GM18951 (cell line): Measurements from ENCODE around the gene MICAL3.

ENCODE experiments used
- POLR2A ChIP-seq: IDR thresholded peaks from 4 replicates; pipeline ENCODE4 v1.6.1; 2011; ENCODE audit warnings: mild to moderate bottlenecking; ENCODE audit not compliant: insufficient read length, insufficient read depth; ENCODE audit errors: extremely low read depth
- in situ Hi-C: fragments of 300-500 bp; cut with MboI; formaldehyde crosslinking; loops from one replicate; pipeline ENCODE4 v1.12.0; 2022; ENCODE audit warnings: low sequenced_read_pairs, mixed read lengths, inconsistent platforms; ENCODE audit not compliant: unreplicated experiment

Gene MICAL3

DNA sequence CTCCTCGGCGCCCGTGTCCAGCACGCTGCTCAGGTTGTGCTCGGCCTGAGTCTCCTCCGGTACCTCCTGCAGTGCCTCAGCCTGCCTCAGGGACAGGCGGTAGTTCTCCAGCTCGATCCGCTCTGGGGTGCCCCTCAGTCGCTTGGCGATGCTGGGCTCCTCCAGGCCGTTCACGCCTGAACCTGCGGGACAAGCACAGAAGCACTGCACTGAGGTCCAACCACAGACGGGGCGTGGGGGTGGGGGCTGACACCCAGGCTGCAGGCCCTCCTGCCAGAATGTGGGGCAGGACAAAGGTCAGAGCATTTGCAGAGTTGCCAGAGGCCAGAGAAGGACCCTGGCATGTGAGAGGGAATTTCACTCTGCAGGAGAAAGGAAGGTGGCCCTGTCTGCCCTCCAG is 182.5 kb downstream of the MICAL3 start:
- in situ Hi-C loops = no loop called here
- TF ChIP-seq POLR2A = no peak

DNA sequence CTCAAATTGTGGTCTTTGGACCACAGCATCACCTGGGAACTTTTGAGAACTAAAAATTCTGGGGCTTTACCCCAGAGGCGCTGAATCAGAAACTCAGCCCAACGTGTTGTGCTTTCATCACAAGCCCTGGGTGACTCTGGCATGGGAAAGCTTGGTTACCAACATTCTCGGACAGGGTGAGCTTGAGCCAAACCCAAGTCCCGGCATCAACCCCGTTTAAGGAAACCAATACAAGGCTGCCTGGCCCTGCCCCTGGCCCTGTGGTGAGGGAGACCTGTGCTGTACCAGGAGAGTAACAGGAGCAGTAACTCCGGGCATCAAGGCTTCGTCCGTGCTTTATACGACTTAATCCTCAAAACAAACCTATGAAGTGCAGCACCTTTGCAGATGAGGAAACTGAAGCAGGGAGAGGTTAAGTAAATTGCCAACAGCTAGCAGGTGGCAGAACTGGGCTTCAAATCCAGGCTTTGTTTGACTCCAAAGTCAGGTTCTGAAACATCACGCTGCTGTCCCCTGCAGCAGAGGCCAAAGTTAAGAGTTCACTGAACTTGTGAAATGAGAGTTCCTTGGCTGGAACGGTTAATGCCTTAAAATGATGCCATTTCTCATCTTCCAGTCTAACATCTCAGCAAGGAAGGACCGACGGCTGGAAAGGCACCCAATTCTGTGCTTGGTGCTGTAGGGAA is 186.0 kb downstream of the MICAL3 start:
- in situ Hi-C loops = no loop called here
- TF ChIP-seq POLR2A = no peak

DNA sequence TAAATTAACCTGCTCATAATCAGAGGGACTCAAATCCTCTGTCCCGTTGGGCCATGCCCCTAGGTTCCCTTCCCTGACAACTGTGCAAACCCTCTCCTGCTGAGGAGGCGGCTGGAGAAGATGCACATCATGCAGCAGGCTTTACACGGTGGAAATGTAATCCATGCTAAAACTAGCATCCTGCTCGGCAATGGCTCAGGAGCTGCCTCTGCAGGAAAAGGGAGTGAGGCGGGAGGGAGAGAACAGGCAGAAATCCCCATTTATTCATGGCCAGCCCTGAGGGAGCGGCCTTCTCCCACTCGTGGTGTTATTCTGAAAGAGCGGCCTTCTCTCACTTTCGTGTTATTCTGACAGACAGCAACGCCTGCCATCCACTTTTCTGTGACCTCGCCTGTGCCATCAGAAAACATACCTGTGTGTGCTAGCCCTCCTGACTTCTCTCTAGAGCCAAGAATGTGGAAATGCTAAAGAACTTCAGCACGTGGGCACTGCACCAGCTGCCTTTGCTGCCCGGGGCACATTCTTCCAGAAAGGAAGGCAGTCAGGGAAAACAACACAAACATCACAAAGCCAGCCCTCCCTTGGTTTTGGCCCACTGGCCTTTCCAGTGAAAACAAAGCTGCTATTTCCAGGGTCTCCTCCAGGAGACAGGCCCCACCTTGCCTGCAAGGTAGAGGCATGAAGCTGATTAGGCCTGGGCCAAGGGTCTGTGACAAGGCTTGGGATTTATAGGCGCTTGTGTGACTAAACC is 187.2 kb downstream of the MICAL3 start:
- TF ChIP-seq POLR2A = no peak
- in situ Hi-C loops = no loop called here

DNA sequence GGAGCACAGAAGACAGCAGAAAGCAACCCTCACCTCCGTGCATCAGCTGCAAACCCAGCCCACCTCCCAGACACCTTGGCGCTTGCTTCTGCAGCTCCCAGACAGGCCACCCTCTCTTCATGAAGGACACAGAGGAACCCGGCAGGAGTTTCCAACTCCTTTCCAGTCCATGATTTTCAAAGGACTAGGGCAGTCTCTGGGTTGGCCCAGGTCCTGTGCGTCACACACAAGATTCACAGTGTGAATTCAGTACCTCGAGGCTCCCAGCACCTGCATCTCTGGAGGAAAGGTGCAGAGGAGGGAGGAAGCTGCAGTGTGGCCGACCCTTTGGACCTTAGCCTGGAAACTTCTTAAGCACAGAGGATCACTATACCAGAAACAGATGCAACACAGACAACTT is 189.1 kb downstream of the MICAL3 start:
- in situ Hi-C loops = no loop called here
- TF ChIP-seq POLR2A = no peak

DNA sequence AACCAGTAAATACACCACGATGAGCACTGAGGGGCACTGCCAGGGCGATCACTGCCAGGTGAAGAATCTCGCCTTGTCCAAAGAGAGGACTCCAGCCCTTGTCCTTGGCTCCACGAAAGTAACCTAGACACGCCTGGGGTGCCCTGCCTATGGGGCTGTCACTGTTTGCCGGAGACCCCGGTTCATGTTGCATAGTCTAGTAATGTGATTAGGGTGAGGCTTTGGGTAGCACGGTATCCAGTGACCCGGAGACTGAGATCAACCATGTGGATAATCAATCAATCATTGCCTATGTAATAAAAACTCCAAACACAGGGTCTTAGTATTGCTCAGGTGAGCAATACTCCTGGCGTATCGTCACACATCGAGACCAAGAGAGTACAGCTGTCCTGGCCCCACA is 190.9 kb downstream of the MICAL3 start:
- in situ Hi-C loops = loop anchor here (5.0 kb wide), 1 partner anchor 234 kb away; no protein-coding TSS in a partner anchor

DNA sequence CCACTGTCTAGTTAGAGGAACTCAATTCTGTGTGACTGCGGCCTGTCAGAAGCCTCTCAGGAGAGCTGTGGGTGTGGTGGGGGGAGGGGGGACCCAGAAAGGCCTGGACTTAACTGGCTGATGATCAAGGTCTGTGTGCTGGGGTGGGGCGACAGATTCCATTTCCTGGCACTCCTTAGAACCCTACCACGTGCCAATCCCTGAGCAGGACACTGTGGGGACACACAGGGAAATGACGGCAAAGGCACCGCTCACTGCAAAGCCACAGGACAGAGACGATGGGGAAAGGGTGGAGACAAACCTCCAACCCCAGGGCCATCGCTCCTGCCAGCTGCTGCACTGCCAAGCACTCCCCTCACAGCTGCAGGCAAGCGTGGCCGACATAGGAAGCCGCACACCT is 191.7 kb downstream of the MICAL3 start:
- TF ChIP-seq POLR2A = no peak
- in situ Hi-C loops = loop anchor here (5.0 kb wide), 1 partner anchor 235 kb away; no protein-coding TSS in a partner anchor

More for the DNA sequence above, 190.9 kb downstream of the MICAL3 start:
- no peak for TF ChIP-seq POLR2A

DNA sequence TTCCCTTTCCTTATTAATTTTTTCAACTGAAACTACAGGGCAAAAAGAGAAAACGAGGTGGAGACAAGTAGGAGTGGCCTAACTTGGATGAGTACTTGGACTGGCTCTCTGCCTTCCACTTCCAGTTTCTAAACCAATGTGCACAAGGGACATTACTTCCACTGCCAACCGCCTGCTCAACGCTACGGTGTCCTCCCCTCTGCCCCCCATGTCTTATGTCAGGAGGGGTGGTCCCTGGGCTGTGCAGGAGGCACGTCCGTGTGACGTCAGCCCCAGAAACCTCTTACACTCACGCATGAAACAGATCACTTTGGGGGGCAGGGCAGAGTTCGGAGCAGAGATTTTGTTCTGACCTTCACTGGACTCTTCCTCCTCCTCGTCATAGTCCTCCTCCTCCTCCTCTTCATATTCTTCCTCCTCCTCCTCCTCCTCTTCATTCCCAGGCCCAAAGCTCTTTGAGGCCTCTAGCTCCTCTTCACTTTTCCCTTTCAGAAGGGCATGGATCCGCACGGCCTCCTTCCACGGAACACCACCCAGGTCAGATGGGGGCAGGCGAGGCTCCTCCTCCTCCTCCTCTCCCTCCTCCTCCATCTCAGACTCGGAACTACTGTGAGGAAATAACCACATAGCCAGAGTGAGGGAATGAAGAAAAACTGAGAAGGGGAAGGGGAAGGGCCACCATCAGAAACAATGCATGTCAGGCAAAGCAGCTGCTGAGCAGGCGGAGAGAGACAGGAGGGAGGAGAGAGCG is 192.7 kb downstream of the MICAL3 start:
- no peak for TF ChIP-seq POLR2A
- in situ Hi-C loops = loop anchor here (5.0 kb wide), 1 partner anchor 236 kb away; no protein-coding TSS in a partner anchor

DNA sequence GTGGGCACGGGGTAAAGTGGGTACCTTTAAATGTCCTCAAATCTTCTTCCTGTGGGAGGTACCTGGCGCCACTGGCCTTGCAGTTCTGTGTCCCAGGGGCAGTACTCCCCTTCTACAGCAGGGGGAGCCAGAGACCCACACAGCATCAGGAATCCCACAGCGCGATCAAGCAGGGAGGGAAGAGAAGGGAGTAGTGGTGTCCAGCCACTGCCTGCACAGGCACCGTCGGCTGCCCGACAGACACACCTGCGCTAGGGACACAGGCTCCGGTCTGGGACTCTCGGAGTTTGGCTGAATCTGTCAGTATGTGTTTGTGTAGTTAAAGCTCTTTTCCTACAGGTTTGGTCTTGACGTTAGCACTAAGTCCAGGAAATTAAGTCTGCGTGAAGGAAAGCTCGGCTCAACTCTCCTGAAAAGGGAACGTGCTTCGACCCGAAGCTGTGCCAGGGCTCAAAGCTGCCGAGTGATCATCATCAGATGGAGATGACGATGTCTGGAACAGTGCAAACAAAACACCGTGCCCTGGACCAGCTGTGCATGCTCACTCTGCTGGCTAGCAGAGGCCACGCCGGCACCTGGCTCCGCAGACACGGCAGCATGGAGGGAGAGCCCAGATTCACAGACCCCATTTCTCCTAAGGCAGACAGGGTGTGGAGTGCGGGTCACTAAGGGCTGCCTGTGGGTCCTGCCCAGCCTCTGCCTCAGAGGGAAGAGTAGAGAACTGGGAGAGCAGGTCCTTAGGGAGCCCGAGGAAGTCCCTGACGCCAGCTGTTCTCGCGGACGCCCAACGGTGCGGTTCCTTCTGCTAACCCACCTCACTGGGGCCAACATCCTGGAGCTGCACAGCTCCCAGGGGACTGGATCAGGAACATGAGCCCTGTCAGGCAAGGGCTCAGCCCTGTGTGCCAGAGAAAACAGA is 194.1 kb downstream of the MICAL3 start:
- in situ Hi-C loops = loop anchor here (5.0 kb wide), 1 partner anchor 237 kb away; no protein-coding TSS in a partner anchor
- no peak for TF ChIP-seq POLR2A

DNA sequence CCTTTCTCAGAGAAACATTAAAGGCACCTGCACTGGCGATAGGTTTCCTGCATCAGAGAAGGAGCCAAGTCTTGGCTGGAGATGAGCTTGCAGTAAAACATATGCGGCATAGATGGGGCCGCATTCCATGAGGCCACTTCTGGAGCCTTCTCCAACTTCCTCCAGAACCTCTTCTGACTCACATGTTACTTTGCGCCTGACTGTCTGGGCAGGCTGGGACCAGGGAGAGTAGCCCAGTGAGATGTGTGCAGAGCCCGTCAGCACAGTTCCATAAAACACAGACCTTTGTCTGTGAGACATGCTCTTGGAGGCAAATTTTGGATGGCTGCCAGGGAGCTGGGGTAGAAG is 194.7 kb downstream of the MICAL3 start:
- in situ Hi-C loops = loop anchor here (5.0 kb wide), 1 partner anchor 238 kb away; no protein-coding TSS in a partner anchor
- no peak for TF ChIP-seq POLR2A

DNA sequence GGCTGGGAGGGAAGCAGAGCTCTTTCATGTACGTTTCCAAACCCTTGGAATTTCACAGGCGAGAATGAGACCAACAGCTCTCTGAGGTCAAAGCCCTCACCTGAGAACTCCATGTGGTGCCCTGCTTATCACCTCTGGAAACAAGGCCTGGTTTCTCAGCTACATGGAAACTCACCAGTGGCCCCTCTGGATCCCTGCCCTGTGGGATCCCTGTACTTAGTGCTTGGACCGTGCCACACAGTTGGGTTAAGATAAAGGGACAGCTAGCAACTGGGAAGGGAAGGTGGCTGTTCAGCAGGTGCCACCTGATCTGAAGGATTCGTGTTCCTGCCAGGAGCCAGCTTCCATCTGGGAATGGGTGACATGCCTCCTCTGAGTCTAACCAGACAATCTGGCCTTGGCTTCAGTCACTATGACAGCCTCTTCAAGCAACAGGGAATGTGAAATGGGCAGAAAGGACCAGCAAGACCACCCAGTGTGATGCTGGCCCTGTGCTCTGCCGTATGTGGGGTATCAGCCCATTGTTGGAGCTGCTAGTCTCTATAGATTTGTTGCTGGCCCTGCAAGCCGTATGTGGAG is 195.8 kb downstream of the MICAL3 start:
- in situ Hi-C loops = no loop called here
- no peak for TF ChIP-seq POLR2A

DNA sequence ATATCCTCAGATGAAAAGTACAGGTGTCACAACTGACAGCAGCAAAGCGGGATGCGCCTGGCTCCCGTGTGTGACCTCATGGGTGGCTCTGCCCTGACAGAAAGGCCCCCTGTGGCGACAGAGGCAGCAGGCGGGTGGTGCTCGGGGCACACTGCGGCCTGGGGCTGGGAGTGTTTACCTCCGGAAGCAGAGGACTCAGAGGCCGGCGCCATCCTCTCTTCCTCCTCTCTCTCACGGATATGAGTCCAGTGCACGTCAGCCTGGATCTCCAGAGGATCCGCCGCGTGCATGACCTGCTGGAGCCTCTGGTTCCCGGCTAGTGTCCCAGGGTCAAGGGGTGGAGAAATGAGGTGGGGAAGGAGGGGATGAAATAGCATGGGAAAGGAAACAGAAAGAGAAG is 196.9 kb downstream of the MICAL3 start:
- in situ Hi-C loops = no loop called here
- no peak for TF ChIP-seq POLR2A
